T-helper 9 cell (primary cell): ENCODE results near the gene ICOS.
"Not testable (repeated sequence)": the region's sequence is repeated elsewhere in the genome, so short reads cannot be mapped to it uniquely, and the experiment has no call there.

Experiments
- DNase-seq: peaks from one replicate; pipeline ENCODE4 v3.0.0-alpha.2; 2020

The ICOS gene

DNA sequence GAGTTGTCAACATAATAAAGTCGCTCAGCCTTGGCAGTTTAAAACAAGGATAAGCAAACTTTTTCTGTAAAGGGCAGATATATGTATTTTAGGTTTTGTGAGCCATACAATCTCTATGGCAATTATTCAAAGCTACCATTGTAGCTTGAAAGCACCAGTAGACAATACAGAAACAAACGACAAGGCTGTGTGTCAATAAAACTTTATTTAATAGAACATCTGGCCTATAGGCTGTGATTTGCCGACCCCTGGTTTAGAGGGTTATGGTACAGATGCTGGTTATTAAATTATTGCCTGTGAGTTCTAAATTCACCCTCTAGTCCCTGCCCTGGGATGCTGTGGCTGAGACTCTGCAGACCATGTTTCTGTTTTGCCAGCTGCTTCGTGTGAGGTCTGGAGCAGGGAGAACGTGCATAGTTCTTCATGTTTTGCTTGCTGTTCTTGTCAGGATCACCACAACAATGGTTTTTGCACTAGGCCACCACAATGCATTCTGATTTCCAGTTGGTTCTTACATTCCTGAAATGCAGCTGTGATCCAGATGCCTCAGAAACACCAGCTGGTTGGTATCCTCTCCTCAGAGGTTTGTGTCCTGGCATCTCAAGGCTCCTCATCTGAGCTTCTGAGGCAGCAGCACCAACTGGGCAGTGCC is 46.6 kb downstream of the ICOS start:
- DNase-seq, result no peak

GRCh38 chr2:203985978-203986377 is 49.4 kb downstream of the ICOS start:
- not testable (repeated sequence) for DNase-seq

- no peak for DNase-seq
Measured at GRCh38 chr2:203987959-203988358, 51.4 kb downstream of the ICOS start.

DNA sequence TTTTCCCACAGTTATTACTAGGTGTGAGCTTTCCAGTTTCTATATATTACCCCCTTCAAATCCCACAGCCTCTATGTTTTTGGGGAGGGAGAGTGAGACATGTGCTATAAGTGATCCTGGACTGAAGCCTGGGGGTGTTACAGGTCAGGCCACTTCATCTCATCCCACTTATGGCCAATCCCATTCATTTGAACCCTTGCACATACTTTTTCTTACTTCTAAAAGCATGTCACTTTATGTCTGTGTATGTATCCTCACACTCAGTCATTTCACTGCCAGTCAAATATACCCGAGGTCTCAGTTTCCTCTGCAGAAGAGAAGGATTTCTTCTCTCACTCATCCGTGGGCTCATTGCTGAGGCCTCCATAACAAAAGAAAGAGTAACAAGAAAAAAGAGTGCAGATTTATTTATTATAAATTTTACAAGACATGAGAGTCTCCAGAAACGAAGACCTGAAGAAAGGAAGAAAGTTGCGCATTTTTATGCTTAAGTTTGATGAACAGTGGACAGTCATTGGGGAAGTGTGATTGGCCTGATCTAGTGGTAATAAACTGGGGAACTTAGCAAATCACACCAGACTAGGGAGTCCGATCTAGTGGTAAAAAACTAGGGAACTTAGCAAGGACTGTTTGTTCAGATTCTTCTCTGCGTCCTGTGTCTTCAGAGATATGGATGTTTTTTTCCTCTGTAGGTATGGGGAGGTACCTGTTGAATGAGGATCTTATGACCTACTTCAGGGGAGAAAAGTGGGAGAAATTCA is 52.1 kb downstream of the ICOS start:
- no peak for DNase-seq

DNA sequence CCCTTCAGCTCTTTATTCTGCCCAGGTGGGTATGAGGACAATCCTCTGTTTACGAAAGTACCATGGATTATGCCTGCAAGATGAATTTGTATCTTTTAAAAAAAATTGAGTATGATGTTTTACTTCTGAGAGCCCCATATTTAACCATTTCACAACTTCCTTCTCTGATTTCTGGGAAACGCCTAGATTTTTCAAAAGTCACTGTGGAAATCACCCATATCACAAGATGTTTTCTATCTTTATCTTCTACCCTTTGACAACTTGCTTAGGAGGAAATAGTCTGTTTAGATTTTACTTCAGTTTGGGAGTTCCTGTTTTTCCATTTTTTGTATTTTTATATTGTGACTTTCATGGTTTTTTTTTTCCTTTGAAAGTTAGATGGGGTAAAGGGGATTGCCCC is 53.0 kb downstream of the ICOS start:
- DNase-seq, result no peak

- no peak for DNase-seq
Measured at GRCh38 chr2:203992509-203992908, 55.9 kb downstream of the ICOS start.

GRCh38 chr2:203993011-203993410 is 56.4 kb downstream of the ICOS start:
- no peak for DNase-seq

- no peak for DNase-seq
Measured at GRCh38 chr2:203993560-203993959, 57.0 kb downstream of the ICOS start.

- DNase-seq, result no peak
Measured at GRCh38 chr2:203994735-203995134, 58.2 kb downstream of the ICOS start.

- no peak for DNase-seq
Measured at GRCh38 chr2:203996692-203997091, 60.1 kb downstream of the ICOS start.

- DNase-seq, result no peak
Measured at GRCh38 chr2:203997481-203997880, 60.9 kb downstream of the ICOS start.

GRCh38 chr2:203997980-203998809 is 61.6 kb downstream of the ICOS start:
- DNase-seq, result no peak

DNA sequence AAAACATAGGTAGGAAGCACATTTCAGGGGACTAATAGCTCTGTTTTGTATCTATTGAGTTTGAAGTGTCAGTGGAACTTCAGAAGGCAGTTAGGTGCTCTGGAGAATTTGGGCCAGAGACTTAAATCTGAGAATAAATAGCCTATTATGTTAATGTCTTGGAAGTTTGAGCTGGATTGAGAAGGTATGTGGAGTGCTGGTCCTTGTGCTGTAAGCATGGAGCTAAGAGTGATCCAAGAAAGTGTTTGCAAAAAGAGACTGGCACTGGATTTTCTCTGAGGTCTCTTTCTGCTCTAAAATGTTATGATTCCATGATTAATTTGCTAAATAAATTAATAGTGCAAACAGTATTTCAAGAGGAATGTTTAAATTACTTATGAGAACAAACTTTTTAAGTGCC is 63.3 kb downstream of the ICOS start:
- DNase-seq, result no peak

- DNase-seq, result no peak
Measured at GRCh38 chr2:204000446-204000845, 63.9 kb downstream of the ICOS start.

DNA sequence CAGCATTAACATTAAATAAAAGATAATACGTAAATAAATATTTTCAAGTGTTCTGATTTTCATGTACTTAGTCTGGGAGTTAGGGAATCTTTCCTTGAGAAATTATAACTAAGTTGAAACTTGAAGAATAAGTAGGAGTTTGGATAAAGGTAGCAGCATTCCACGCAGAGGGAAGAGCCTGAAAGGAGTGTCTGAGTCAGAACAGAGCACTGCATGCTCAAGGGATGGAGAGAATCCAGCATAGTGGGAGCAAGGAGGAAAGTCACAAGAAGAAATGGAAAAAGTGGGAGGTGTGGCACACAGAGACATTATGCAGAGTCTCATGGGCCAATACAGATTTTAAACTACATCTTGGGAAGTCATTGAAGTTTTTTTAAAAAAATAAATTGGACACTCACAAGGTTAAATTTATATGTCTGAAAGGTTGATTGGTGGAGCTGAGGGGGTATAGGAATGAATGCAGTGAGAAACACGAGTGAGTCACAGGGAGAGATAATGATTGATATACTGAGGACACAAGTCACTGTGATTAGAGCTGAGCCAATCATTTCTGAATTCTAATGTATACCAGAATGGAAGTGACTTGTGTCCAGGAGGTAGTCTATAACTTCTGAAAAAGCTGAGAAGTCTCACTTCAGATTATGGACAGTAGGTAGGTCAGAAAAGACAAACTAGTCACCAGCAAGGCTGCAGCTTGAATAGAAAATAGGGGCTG is 66.9 kb downstream of the ICOS start:
- DNase-seq, result no peak

DNA sequence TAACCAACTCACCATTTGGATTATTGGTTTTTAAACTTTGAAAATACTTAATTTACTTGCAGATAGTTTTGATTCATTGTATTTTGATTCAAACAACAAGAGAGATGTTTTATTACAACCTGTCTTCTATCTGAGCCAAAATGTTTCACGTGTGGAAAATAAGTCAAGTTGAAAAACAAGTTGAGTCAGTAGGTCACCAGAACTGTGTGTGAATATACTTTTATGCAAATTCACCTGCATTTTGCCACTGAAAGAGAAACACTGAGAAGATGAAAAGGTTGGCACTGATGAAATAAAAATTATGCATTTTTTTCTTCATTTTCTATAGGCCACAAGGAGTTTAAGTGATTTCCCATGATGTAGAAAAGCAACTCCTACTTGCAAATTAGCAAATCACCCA is 68.3 kb downstream of the ICOS start:
- DNase-seq, result no peak

GRCh38 chr2:204005940-204006721 is 69.6 kb downstream of the ICOS start:
- no peak for DNase-seq

- no peak for DNase-seq
Measured at GRCh38 chr2:204008352-204008751, 71.8 kb downstream of the ICOS start.

DNA sequence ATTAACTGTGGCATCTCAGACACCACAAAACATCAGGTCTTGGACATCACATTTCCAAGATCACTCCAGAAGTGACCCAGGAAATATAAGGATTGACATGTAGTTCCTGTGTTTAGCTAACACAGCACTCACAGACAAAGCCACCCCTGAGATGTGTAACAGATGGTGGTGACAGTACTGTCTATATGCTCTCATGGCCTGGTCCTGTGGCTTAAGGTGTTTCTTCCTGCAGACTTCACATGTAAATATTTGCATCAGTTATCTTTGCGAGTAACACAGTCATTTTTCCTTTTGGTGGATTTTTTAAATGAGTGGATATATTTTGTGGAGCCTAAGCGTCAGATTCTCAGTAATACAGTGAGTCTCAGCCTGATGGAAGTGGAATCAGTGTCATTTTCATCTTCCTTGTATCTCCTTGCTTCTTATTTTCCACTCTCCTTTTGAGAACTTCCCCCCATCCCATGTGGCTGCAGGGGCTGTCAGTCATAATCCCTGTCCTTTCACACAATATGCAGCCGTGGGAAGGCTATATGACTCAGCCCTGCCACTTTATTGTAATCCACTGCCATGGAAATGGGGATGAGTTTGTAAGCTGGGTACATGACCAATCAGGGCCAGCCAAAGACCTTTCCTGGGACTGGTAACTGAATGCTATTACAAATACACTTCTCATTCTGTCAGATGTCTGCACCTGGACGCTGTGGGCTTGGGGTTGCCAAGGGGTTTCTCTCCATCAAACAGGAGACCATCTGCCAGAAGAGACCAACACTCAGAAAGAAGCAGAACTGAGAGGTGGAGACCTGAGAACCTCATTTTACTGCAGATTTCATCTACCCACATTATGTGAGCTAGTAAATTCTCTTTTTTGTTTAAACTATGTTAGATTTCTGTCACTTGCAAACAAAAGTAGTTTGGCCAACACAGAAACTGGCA is 74.3 kb downstream of the ICOS start:
- no peak for DNase-seq
